DND-41 (cell line): ENCODE measurements around the gene POU2AF2.

Experiments
- ATAC-seq: fragments of 200-7000 bp; cut with Tn5 transposase; 3 replicates; pipeline ENCODE4 v1.9.1; 2021; ENCODE audit warnings: low read depth; ENCODE audit not compliant: insufficient read depth
- DNase-seq: peaks from one replicate; pipeline ENCODE4 v3.0.0-alpha.2; 2020
- H2AFZ ChIP-seq: 2 replicates; pipeline ENCODE4 v1.6.0; 2012; ENCODE audit warnings: low read depth, low read length
- H3K27ac ChIP-seq: 2 replicates; pipeline ENCODE4 v1.5.1; 2012; ENCODE audit warnings: low read length, inconsistent platforms
- H3K27me3 ChIP-seq: fragments of 200-600 bp; sonication (generic); 2 replicates; pipeline ENCODE4 v1.6.0; 2012; ENCODE audit warnings: low read length, mild to moderate bottlenecking, inconsistent platforms; ENCODE audit not compliant: insufficient read depth, poor library complexity
- H3K36me3 ChIP-seq: 2 replicates; pipeline ENCODE4 v1.5.1; 2012; ENCODE audit warnings: low read length, inconsistent platforms; ENCODE audit not compliant: insufficient read depth
- H3K4me1 ChIP-seq: 2 replicates; pipeline ENCODE4 v1.5.1; 2012; ENCODE audit warnings: mild to moderate bottlenecking, low read length; ENCODE audit not compliant: insufficient read depth
- H3K4me2 ChIP-seq: 2 replicates; pipeline ENCODE4 v1.6.0; 2012; ENCODE audit warnings: mild to moderate bottlenecking, moderate library complexity, low read length, inconsistent platforms; ENCODE audit not compliant: insufficient read depth
- H3K4me3 ChIP-seq, 2 experiments: fragments of 200-600 bp in 1 of 2; shearing (Covaris generic) in 1 of 2; 2 replicates each; pipeline ENCODE4 v1.5.1; 2012 to 2016; ENCODE audit warnings: inconsistent platforms in 2 of 2, low read length in 2 of 2, mild to moderate bottlenecking in 2 of 2, low read depth in 1 of 2, moderate library complexity in 1 of 2
- H3K79me2 ChIP-seq: 2 replicates; pipeline ENCODE4 v1.6.0; 2012; ENCODE audit warnings: low read length, inconsistent platforms; ENCODE audit not compliant: insufficient read depth
- H3K9ac ChIP-seq: 2 replicates; pipeline ENCODE4 v1.6.0; 2012; ENCODE audit warnings: low read depth, mild to moderate bottlenecking, inconsistent platforms, low read length, moderate library complexity
- H3K9me3 ChIP-seq: 2 replicates; pipeline ENCODE4 v1.5.1; 2012; ENCODE audit warnings: low read length, moderate library complexity, mild to moderate bottlenecking, inconsistent platforms; ENCODE audit not compliant: insufficient read depth, severe bottlenecking
- H4K20me1 ChIP-seq: 2 replicates; pipeline ENCODE4 v1.6.0; 2012; ENCODE audit warnings: low read length; ENCODE audit not compliant: insufficient read depth
- EZH2 ChIP-seq: IDR thresholded peaks from 3 replicates; pipeline ENCODE4 v1.6.1; 2012; ENCODE audit warnings: borderline replicate concordance, low read depth, mild to moderate bottlenecking, moderate library complexity, low read length, inconsistent platforms; ENCODE audit not compliant: severe bottlenecking
- TF ChIP-seq, protein P1 (sequence below): IDR thresholded peaks from 2 replicates; pipeline ENCODE4 v1.5.1; 2012; ENCODE audit warnings: borderline replicate concordance, low read length, moderate library complexity, mild to moderate bottlenecking; ENCODE audit not compliant: poor library complexity, severe bottlenecking; ENCODE audit errors: extremely low read depth

POU2AF2 gene

DNA sequence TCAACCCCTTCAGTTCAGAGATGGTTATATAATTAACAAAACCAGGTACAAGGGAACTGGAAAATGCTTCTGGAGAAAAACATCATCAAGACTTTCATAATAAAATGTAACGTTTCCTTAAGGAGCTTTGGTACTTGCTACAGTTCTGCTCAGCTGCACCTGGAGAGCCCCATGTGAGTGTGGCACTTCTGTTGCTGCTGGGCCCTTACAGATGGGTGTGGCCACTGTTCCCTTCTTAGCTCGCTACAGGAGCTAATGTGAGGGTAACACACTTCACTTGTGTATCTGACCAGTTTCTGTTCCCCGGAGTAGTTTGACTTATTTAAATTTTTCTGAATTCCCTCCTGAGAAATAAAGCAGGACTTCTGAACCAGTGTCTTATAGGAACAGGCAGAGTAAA is 56.8 kb downstream of the POU2AF2 start:
- Histone ChIP-seq H3K27ac (no peak overlapping the region), H3K9ac (no peak overlapping the region), H3K4me1 (no peaks in the 10 kb centered on the region), H3K4me3 (no peak overlapping the region), H3K36me3 (no peaks in the 10 kb centered on the region), H4K20me1 (no peaks in the 10 kb centered on the region), H2AFZ (no peak overlapping the region), H3K4me2 (no peak overlapping the region), H3K27me3 (peaks cover 14% of the 10 kb centered on the region), H3K9me3 (no peaks in the 10 kb centered on the region), H3K79me2 (no peaks in the 10 kb centered on the region)
- TF ChIP-seq EZH2 = no peak
- TF ChIP-seq, protein P1, sequence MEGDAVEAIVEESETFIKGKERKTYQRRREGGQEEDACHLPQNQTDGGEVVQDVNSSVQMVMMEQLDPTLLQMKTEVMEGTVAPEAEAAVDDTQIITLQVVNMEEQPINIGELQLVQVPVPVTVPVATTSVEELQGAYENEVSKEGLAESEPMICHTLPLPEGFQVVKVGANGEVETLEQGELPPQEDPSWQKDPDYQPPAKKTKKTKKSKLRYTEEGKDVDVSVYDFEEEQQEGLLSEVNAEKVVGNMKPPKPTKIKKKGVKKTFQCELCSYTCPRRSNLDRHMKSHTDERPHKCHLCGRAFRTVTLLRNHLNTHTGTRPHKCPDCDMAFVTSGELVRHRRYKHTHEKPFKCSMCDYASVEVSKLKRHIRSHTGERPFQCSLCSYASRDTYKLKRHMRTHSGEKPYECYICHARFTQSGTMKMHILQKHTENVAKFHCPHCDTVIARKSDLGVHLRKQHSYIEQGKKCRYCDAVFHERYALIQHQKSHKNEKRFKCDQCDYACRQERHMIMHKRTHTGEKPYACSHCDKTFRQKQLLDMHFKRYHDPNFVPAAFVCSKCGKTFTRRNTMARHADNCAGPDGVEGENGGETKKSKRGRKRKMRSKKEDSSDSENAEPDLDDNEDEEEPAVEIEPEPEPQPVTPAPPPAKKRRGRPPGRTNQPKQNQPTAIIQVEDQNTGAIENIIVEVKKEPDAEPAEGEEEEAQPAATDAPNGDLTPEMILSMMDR = no peak
- no peak for ATAC-seq
- DNase-seq = no peak

DNA sequence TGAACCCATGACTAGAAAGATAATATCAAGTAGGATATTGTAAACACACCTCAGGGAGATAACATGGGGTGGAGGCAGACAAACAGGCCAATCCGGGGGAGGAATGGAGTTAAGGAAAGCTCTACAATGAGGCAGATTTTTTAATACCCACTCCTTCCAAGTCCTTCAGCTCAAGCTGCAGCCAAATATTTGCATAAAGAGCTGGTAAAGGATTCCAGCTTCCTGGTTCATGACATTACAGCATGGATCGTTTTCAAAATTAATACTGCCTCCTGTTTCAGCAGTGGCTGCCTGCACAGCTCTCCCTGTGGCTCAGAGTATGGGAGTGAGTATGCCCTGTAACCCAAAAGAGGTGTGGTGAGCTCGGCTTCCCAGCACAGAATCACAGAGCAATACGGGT is 57.9 kb downstream of the POU2AF2 start:
- no peak overlapping the region for H3K27ac ChIP-seq
- H3K9ac ChIP-seq = no peak overlapping the region
- H3K4me3 ChIP-seq = no peak overlapping the region
- H4K20me1 ChIP-seq = no peaks in the 10 kb centered on the region
- peaks cover 17% of the 10 kb centered on the region for H3K27me3 ChIP-seq
- H3K4me1 ChIP-seq = no peaks in the 10 kb centered on the region
- ATAC-seq = no peak
- TF ChIP-seq, protein P1 = no peak
- no peaks in the 10 kb centered on the region for H3K36me3 ChIP-seq
- no peaks in the 10 kb centered on the region for H3K9me3 ChIP-seq
- H3K79me2 ChIP-seq = no peaks in the 10 kb centered on the region
- no peak for DNase-seq
- no peak overlapping the region for H2AFZ ChIP-seq
- no peak overlapping the region for H3K4me2 ChIP-seq

DNA sequence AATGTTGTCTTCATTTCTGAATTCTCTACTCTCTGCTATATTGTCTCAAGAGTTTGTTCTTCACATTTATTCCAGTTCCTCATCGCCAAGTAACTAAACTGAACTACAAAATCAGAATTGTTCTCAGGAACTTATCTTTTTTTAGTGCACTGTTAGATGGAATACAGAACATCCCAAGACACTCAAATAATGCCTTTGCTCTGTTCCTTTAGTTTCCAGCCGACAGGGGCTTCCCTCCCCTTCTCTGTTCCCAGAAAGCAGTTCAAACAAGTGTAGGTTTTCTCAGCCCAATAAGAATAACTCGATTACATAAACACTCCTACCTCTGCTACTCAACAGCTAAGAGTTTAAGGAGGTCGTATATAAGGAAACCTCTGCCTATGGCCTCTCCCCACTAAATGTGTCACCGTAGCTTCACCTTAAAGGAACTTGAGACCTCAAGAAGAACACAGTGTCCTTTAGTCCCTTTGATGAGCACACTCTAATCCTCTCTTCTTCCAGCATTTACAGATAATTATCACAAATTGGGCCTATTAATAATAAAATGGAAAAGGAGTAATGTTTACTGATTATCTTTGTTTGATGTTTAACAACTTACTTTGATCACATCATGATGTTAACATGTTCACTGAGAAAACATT is 59.8 kb downstream of the POU2AF2 start:
- Histone ChIP-seq H2AFZ (no peak overlapping the region), H4K20me1 (no peaks in the 10 kb centered on the region), H3K27ac (no peak overlapping the region), H3K36me3 (no peaks in the 10 kb centered on the region), H3K4me2 (no peak overlapping the region), H3K9ac (no peak overlapping the region), H3K4me1 (no peaks in the 10 kb centered on the region), H3K4me3 (no peak overlapping the region), H3K27me3 (peaks cover 17% of the 10 kb centered on the region), H3K9me3 (no peaks in the 10 kb centered on the region), H3K79me2 (no peaks in the 10 kb centered on the region)
- no peak for TF ChIP-seq EZH2
- TF ChIP-seq, protein P1 = no peak
- ATAC-seq (no peak), DNase-seq (no peak)

DNA sequence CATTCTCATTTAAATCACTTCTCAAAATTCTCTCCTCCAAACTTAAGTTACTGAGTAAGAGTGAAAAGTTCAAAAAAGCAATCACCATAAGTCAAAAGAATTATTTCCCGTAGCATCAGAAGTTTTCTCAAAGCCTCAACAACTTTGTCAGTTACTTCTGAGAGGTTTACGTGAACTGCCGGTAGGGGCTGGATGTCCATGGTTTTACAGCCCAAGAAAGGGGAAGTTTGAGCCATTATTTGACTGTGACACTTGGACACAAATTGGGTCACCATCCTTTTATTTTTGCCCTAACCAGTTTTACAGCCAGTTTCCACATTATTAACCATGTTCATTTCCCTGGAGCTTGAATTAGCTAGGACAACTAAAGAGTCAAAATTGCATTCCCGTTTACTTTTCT is 60.4 kb downstream of the POU2AF2 start:
- ATAC-seq (no peak), DNase-seq (no peak)
- Histone ChIP-seq H3K27ac (no peak overlapping the region), H3K36me3 (no peaks in the 10 kb centered on the region), H3K27me3 (peaks cover 17% of the 10 kb centered on the region), H2AFZ (no peak overlapping the region), H3K9ac (no peak overlapping the region), H3K4me1 (no peaks in the 10 kb centered on the region), H3K9me3 (no peaks in the 10 kb centered on the region), H4K20me1 (no peaks in the 10 kb centered on the region), H3K4me3 (no peak overlapping the region), H3K4me2 (no peak overlapping the region), H3K79me2 (no peaks in the 10 kb centered on the region)
- no peak for TF ChIP-seq EZH2
- TF ChIP-seq, protein P1 = no peak
